ENCODE data around the gene SMOC1. TPM values are rescaled to one million over a fixed set of nuclear protein-coding genes. Genes with fewer than 3 reads are reported as not detected.

The SMOC1 gene
- total RNA-seq, 1 experiment from 2014 or later = 0.68 TPM

GRCh38 chr14:70047598-70048312 is 168.5 kb downstream of the SMOC1 start:
- no peak overlapping the region for H3K9ac ChIP-seq (ENCODE audit: extremely low read depth, insufficient read length, low read length)

More at GRCh38 chr14:70047598-70048312, 168.5 kb downstream of the SMOC1 start:
- Histone ChIP-seq H3K27ac (ENCODE audit: insufficient read length, low read depth, low read length) (no peak overlapping the region), H3K4ac (ENCODE audit: low read depth, low read length) (no peak overlapping the region), H3K27me3 (ENCODE audit: insufficient read depth, low read length) (no peaks in the 10 kb centered on the region), H3K4me1 (ENCODE audit: insufficient read depth, low read length) (no peaks in the 10 kb centered on the region), H3K23ac (ENCODE audit: insufficient read length, low read depth, low read length) (no peak overlapping the region), H2BK20ac (ENCODE audit: low read depth, low read length, poor library complexity, severe bottlenecking) (no peak overlapping the region), H3K56ac (ENCODE audit: insufficient read length, low read depth, low read length) (no peak overlapping the region), H3K79me1 (ENCODE audit: insufficient read depth, low read depth, low read length, poor library complexity, severe bottlenecking) (no peaks in the 10 kb centered on the region), H4K91ac (ENCODE audit: insufficient read length, low read depth, low read length) (no peak overlapping the region), H4K5ac (ENCODE audit: insufficient read length, low read depth, low read length) (no peak overlapping the region), H3K79me2 (ENCODE audit: insufficient read depth, low read length) (no peaks in the 10 kb centered on the region), H4K20me1 (ENCODE audit: control insufficient read depth, insufficient read depth, insufficient read length) (no peaks in the 10 kb centered on the region), H3T11ph (ENCODE audit: low read length) (no peak overlapping the region), H3K4me2 (ENCODE audit: insufficient read depth, insufficient read length, low read length) (no peak overlapping the region), H2BK5ac (ENCODE audit: insufficient read length, low read length) (no peak overlapping the region), H3K23me2 (ENCODE audit: insufficient read length, low read depth, low read length, poor library complexity, severe bottlenecking) (no peaks in the 10 kb centered on the region), H3K9me3 (ENCODE audit: control insufficient read depth, low read depth, low read length) (no peaks in the 10 kb centered on the region), H2BK120ac (ENCODE audit: low read depth, low read length, poor library complexity, severe bottlenecking) (no peak overlapping the region), H2AFZ (ENCODE audit: low read length) (no peak overlapping the region), H2AK5ac (ENCODE audit: insufficient read length, low read length) (no peak overlapping the region), H2BK12ac (ENCODE audit: insufficient read length, low read depth, low read length) (no peak overlapping the region), H3K14ac (ENCODE audit: insufficient read depth, low read length) (no peak overlapping the region), H4K8ac (replicated peaks; ENCODE audit: insufficient read length, low read depth, low read length) (no peak overlapping the region), H2BK15ac (ENCODE audit: low read depth, low read length) (no peak overlapping the region), H3K18ac (ENCODE audit: insufficient read length, low read depth, low read length) (no peak overlapping the region)
- no CpG with 5 or more reads among the region's 3 CpGs for WGBS (ENCODE audit: extremely low coverage, insufficient read length, low lambda C conversion rate)
- DNase-seq = no peak
- TF ChIP-seq, protein P1, sequence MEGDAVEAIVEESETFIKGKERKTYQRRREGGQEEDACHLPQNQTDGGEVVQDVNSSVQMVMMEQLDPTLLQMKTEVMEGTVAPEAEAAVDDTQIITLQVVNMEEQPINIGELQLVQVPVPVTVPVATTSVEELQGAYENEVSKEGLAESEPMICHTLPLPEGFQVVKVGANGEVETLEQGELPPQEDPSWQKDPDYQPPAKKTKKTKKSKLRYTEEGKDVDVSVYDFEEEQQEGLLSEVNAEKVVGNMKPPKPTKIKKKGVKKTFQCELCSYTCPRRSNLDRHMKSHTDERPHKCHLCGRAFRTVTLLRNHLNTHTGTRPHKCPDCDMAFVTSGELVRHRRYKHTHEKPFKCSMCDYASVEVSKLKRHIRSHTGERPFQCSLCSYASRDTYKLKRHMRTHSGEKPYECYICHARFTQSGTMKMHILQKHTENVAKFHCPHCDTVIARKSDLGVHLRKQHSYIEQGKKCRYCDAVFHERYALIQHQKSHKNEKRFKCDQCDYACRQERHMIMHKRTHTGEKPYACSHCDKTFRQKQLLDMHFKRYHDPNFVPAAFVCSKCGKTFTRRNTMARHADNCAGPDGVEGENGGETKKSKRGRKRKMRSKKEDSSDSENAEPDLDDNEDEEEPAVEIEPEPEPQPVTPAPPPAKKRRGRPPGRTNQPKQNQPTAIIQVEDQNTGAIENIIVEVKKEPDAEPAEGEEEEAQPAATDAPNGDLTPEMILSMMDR (conservative IDR thresholded peaks at IDR 0.05) = no peak
- no peak overlapping the region for H3K27ac Mint-ChIP-seq
- no peak overlapping the region for H3K4me3 Mint-ChIP-seq
- H3K36me3 Mint-ChIP-seq (ENCODE audit: insufficient read depth in 1 of 3, low read depth in 3 of 3) = no peaks in the 10 kb centered on the region
- H3K4me1 Mint-ChIP-seq = no peaks in the 10 kb centered on the region; a peak in 1 of 4 replicates
- H3K27me3 Mint-ChIP-seq (ENCODE audit: low read depth) = peaks cover 3% of the 10 kb centered on the region
- no peaks in the 10 kb centered on the region for H3K9me3 Mint-ChIP-seq

Data from H9 (cell line).